Panc1 (cell line): ENCODE measurements around the gene GRK3. TPM values are rescaled to one million over a fixed set of nuclear protein-coding genes. Genes with fewer than 3 reads are reported as not detected.

Source experiments
- ATAC-seq: fragments of 200-7000 bp; cut with Tn5 transposase; 2 replicates; pipeline ENCODE4 v1.9.1; 2020; ENCODE audit warnings: mild to moderate bottlenecking, moderate library complexity
- BruUV-seq: library from RNA; stranded (reverse); fragments of 400-500 nt; replicated peaks from 2 replicates; lab custom pipeline; 2021; lab: Mats Ljungman, UMichigan
- CTCF ChIA-PET: fragments of 300-600 bp; sonication (Branson Sonifier 250); formaldehyde crosslinking; loops from one replicate; lab custom pipeline; 2022; ENCODE audit warnings: antibody characterized with exemption; lab: Charles Lee
- POLR2A ChIA-PET: fragments of 300-600 bp; sonication (Branson Sonifier 250); formaldehyde crosslinking; loops from one replicate; lab custom pipeline; 2022; ENCODE audit warnings: antibody characterized with exemption; lab: Charles Lee
- DNase-seq: peaks from one replicate; pipeline ENCODE4 v3.0.0-alpha.2; 2010; ENCODE audit warnings: low read depth, low spot score
- H3K27ac ChIP-seq: 2 replicates; pipeline ENCODE4 v1.5.1; 2011; ENCODE audit warnings: mild to moderate bottlenecking, low read length, inconsistent platforms
- H3K27me3 ChIP-seq: fragments of 200-500 bp; sonication (Bioruptor generic); 2 replicates; pipeline ENCODE4 v1.6.0; 2014; ENCODE audit warnings: low read length, inconsistent platforms; ENCODE audit not compliant: control insufficient read depth, insufficient read depth
- H3K36me3 ChIP-seq: fragments of 200-500 bp; sonication (Bioruptor generic); 2 replicates; pipeline ENCODE4 v1.5.1; 2014; ENCODE audit warnings: inconsistent platforms, mild to moderate bottlenecking, low read length, moderate library complexity; ENCODE audit not compliant: control insufficient read depth, insufficient read depth
- H3K4me1 ChIP-seq: 2 replicates; pipeline ENCODE4 v1.5.1; 2011; ENCODE audit warnings: inconsistent platforms, mild to moderate bottlenecking, low read length, moderate library complexity; ENCODE audit not compliant: control insufficient read depth, insufficient read depth
- H3K4me3 ChIP-seq, 2 experiments: 2 replicates each; pipeline ENCODE4 v1.5.1; 2011 to 2012; ENCODE audit warnings: low read depth in 2 of 2, low read length in 2 of 2, mild to moderate bottlenecking in 2 of 2, inconsistent platforms in 1 of 2, moderate library complexity in 1 of 2
- H3K9me3 ChIP-seq: fragments of 200-500 bp; sonication (Bioruptor generic); 2 replicates; pipeline ENCODE4 v1.5.1; 2014; ENCODE audit warnings: low read depth, mild to moderate bottlenecking, inconsistent platforms, low read length, moderate library complexity; ENCODE audit not compliant: control insufficient read depth, insufficient read depth
- POLR2AphosphoS5 ChIP-seq: IDR thresholded peaks from 2 replicates; pipeline ENCODE4 v1.6.1; 2012; ENCODE audit warnings: mild to moderate bottlenecking, low read depth, low read length, moderate library complexity
- REST ChIP-seq, 2 experiments: IDR thresholded peaks; 2 replicates each; pipeline ENCODE4 v1.6.1; 2011 to 2012; ENCODE audit warnings: low read depth in 2 of 2, control low read depth in 1 of 2, low read length in 1 of 2, mild to moderate bottlenecking in 1 of 2, moderate library complexity in 1 of 2; ENCODE audit not compliant: insufficient read depth in 1 of 2
- SIN3A ChIP-seq: IDR thresholded peaks from 2 replicates; pipeline ENCODE4 v1.6.1; 2012; ENCODE audit warnings: low read depth, mild to moderate bottlenecking, low read length, moderate library complexity, borderline replicate concordance; ENCODE audit not compliant: insufficient read depth
- TCF7L2 ChIP-seq: IDR thresholded peaks from 2 replicates; pipeline ENCODE4 v1.6.1; 2011; ENCODE audit warnings: mild to moderate bottlenecking, low read depth, low read length, inconsistent platforms
- in situ Hi-C: cut with HindIII; loops from 2 replicates; pipeline ENCODE4 v1.10.0; 2016; ENCODE audit warnings: low sequenced_read_pairs, low pct_unique_long_range_greater_than_20kb
- intact Hi-C: fragments of 100-400 bp; cut with micrococcal nuclease; formaldehyde crosslinking; loops from one replicate; pipeline ENCODE4 v1.10.0; 2022; ENCODE audit not compliant: unreplicated experiment
- total RNA-seq: library from RNA; stranded (reverse); gene quantifications from one replicate; pipeline ENCODE4 v1.2.1, GENCODE V29; 2021; ENCODE audit not compliant: unreplicated experiment
- TF ChIP-seq, protein P1 (sequence below): fragments of 450-650 bp; IDR thresholded peaks from 2 replicates; pipeline ENCODE4 v1.5.1; 2017; ENCODE audit warnings: mild to moderate bottlenecking

The GRK3 gene
- total RNA-seq, 1 experiment from 2014 or later = 12.0 TPM

DNA sequence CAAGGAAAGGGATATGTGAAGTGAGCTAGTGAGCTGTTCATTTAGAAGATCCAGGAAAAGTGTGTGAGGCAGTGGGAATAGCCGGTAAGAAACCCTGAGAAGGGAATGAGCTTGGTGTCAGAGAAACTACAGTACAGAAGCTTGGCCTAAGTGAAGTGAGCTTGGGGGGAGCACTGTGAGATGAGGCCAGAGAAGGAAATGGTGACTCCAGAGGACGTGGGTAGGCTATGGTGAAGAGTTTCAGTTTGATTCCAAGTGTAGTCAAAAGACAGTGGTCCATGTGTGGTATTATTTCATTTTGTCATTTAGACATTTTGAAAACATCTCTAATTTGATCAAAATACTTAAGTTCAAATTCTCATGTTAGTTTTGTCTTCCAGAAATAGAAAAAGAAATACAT, 77.2 kb downstream of the GRK3 start:
- H3K4me1 ChIP-seq = no peaks in the 10 kb centered on the region
- H3K4me3 ChIP-seq = no peak overlapping the region
- in situ Hi-C loops (no loop called here), intact Hi-C loops (no loop called here)
- ATAC-seq (no peak), DNase-seq (no peak)
- H3K27ac ChIP-seq = no peak overlapping the region
- TF ChIP-seq REST (IDR thresholded peaks at IDR 0.05; ENCODE audit: insufficient read depth in 1 of 2, low read depth in 2 of 2, low read length in 1 of 2) = no peak
- no peak for TF ChIP-seq POLR2AphosphoS5
- TF ChIP-seq TCF7L2 = no peak
- TF ChIP-seq, protein P1, sequence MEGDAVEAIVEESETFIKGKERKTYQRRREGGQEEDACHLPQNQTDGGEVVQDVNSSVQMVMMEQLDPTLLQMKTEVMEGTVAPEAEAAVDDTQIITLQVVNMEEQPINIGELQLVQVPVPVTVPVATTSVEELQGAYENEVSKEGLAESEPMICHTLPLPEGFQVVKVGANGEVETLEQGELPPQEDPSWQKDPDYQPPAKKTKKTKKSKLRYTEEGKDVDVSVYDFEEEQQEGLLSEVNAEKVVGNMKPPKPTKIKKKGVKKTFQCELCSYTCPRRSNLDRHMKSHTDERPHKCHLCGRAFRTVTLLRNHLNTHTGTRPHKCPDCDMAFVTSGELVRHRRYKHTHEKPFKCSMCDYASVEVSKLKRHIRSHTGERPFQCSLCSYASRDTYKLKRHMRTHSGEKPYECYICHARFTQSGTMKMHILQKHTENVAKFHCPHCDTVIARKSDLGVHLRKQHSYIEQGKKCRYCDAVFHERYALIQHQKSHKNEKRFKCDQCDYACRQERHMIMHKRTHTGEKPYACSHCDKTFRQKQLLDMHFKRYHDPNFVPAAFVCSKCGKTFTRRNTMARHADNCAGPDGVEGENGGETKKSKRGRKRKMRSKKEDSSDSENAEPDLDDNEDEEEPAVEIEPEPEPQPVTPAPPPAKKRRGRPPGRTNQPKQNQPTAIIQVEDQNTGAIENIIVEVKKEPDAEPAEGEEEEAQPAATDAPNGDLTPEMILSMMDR = no peak
- no peak for TF ChIP-seq SIN3A
- CTCF ChIA-PET = no interaction called here
- POLR2A ChIA-PET = no interaction called here
- no peaks in the 10 kb centered on the region for H3K36me3 ChIP-seq
- no TSS peak for BruUV-seq
- no peaks in the 10 kb centered on the region for H3K27me3 ChIP-seq
- peaks cover 11% of the 10 kb centered on the region; the same call in 1 of the 2 replicates for H3K9me3 ChIP-seq

GRCh38 chr22:25643232-25644000, 78.9 kb downstream of the GRK3 start:
- Histone ChIP-seq H3K9me3 (peaks cover 11% of the 10 kb centered on the region; the same call in 1 of the 2 replicates), H3K4me3 (no peak overlapping the region), H3K27me3 (no peaks in the 10 kb centered on the region), H3K4me1 (no peaks in the 10 kb centered on the region), H3K27ac (no peak overlapping the region), H3K36me3 (no peaks in the 10 kb centered on the region)
- intact Hi-C loops (no loop called here), in situ Hi-C loops (no loop called here)
- TF ChIP-seq SIN3A (no peak), TCF7L2 (no peak)
- ChIA-PET CTCF (no interaction called here), POLR2A (no interaction called here)
- DNase-seq (no peak), ATAC-seq (no peak)
- no TSS peak for BruUV-seq

DNA sequence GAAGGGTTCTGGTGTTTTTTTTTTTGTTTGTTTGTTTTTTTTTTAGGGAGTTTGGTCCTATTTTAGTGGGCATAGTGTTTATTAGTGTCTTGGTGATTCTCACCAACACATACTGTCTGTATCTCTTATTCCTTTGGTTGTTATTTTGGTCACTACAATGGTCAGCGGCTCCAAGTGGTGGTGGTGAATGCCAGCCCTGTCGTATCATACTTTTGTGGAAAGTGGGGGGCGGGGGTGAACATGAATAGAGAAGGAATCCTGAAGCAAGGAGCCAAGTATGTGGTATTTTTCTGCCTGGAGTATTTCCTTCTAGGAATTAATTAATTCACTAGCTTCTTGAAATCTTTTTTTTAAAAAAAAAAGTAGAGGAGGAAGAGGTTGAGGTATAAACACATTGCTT, 79.6 kb downstream of the GRK3 start:
- TF ChIP-seq, protein P1 = no peak
- TF ChIP-seq REST (IDR thresholded peaks at IDR 0.05; ENCODE audit: insufficient read depth in 1 of 2, low read depth in 2 of 2, low read length in 1 of 2) (no peak), TCF7L2 (no peak), POLR2AphosphoS5 (no peak), SIN3A (no peak)
- no peak overlapping the region for H3K4me3 ChIP-seq
- no TSS peak for BruUV-seq

More for the DNA sequence above, 79.6 kb downstream of the GRK3 start:
- no peaks in the 10 kb centered on the region for H3K4me1 ChIP-seq
- no peak for DNase-seq
- in situ Hi-C loops = no loop called here
- H3K27me3 ChIP-seq = no peaks in the 10 kb centered on the region
- H3K36me3 ChIP-seq = no peaks in the 10 kb centered on the region
- ATAC-seq = no peak
- H3K9me3 ChIP-seq = peaks cover 11% of the 10 kb centered on the region; the same call in 1 of the 2 replicates
- CTCF ChIA-PET = no interaction called here
- POLR2A ChIA-PET = no interaction called here
- intact Hi-C loops = no loop called here
- no peak overlapping the region for H3K27ac ChIP-seq
